Adipose tissue (tissue), 3 donors: ENCODE results near the gene FKBP15. TPM values are rescaled to one million over a fixed set of nuclear protein-coding genes. Genes with fewer than 3 reads are reported as not detected.
"Not testable (repeated sequence)": the region's sequence is repeated elsewhere in the genome, so short reads cannot be mapped to it uniquely, and the experiment has no call there.

Experiments used
- H3K27ac ChIP-seq: one replicate; pipeline ENCODE4 v1.5.1; 2013; ENCODE audit warnings: low read depth, low read length
- WGBS, 3 donors: extraction: QIAGEN DNeasy Blood & Tissue Kit; methylation state at CpG; one replicate each; pipeline ENCODE4 v1.1.7; 2013; 5-methylcytosine and 5-hydroxymethylcytosine counted together
- polyA plus RNA-seq, 3 donors: library from polyadenylated mRNA; stranded (reverse); fragments of 200-250 nt; gene quantifications; one replicate each; pipeline ENCODE4 v1.2.3, GENCODE V29; 2013
- donor health status: healthy with polysubstance abuse.
- donor health status: Bipolar disorder and iron deficiency.
- donor health status: healthy.

FKBP15 gene
- polyA plus RNA-seq, 3 donors, result 7.9 to 13.9 (median 12.9) TPM

- WGBS, 3 donors, result 64 to 76% (median 67%) methylated on average over 9 of the region's 9 CpGs
- H3K27ac ChIP-seq, result no peak overlapping the region
These were observed 83.6 kb downstream of the FKBP15 start for GRCh38 chr9:113137196-113138168.

GRCh38 chr9:113131689-113132151, 89.4 kb downstream of the FKBP15 start:
- 9 to 18% (median 11%) methylated on average over 3 of the region's 3 CpGs for WGBS, 3 donors
- H3K27ac ChIP-seq, result no peak overlapping the region

GRCh38 chr9:113129884-113130283, 91.2 kb downstream of the FKBP15 start:
- 40 to 57% (median 52%) methylated on average over 4 of the region's 4 CpGs for WGBS, 3 donors
- H3K27ac ChIP-seq, result no peak overlapping the region

- H3K27ac ChIP-seq, result no peak overlapping the region
These were observed 91.6 kb downstream of the FKBP15 start for GRCh38 chr9:113129466-113129865.

GRCh38 chr9:113125386-113126035, 95.6 kb downstream of the FKBP15 start:
- no peak overlapping the region for H3K27ac ChIP-seq
- 69 to 77% (median 71%) methylated on average over 4 of the region's 4 CpGs for WGBS, 3 donors

- not testable (repeated sequence) for H3K27ac ChIP-seq
- no CpG with 5 or more reads among the region's 6 CpGs for WGBS, 3 donors
These were observed 102.2 kb downstream of the FKBP15 start for GRCh38 chr9:113118829-113119228.

Other genes with a start within 250 kb of the FKBP15 start
- gene ZNF883, start 209.1 kb downstream of the FKBP15 start, polyA plus RNA-seq, result 1 to 10 TPM in 1 of 3 donors, under 1 TPM in 2; 0.54 to 1.2 (median 0.56) TPM
- 1 to 10 TPM in 2 of 3 donors, under 1 TPM in 1; 0.70 to 1.3 (median 1.2) TPM for gene ZFP37, start 164.6 kb downstream of the FKBP15 start, polyA plus RNA-seq
- 10 to 100 TPM; 16.6 to 32.0 (median 19.9) TPM for gene SLC31A2, start 70.3 kb downstream of the FKBP15 start, polyA plus RNA-seq
- gene SLC31A1, start 267 bp upstream of the FKBP15 start, polyA plus RNA-seq, result 10 to 100 TPM in 1 of 3 donors, 1 to 10 TPM in 2; 6.4 to 13.7 (median 8.0) TPM
- gene CDC26, start 54.3 kb upstream of the FKBP15 start, polyA plus RNA-seq, result 100 to 1,000 TPM in 1 of 3 donors, 10 to 100 TPM in 2; 17.4 to 105 (median 31.6) TPM
- gene PRPF4, start 54.4 kb upstream of the FKBP15 start, polyA plus RNA-seq, result 10 to 100 TPM in 2 of 3 donors, 1 to 10 TPM in 1; 9.2 to 15.1 (median 13.9) TPM
- gene RNF183, start 82.1 kb upstream of the FKBP15 start, polyA plus RNA-seq, result under 1 TPM in 1 of 3 donors, not detected in 2; 0.25 TPM
- 1 to 10 TPM; 1.1 to 1.5 (median 1.3) TPM for gene WDR31, start 119.0 kb upstream of the FKBP15 start, polyA plus RNA-seq
- gene BSPRY, start 128.3 kb upstream of the FKBP15 start, polyA plus RNA-seq, result 10 to 100 TPM in 1 of 3 donors, 1 to 10 TPM in 1, not detected in 1; 2.6 to 25.1 TPM
- gene HDHD3, start 155.7 kb upstream of the FKBP15 start, polyA plus RNA-seq, result 10 to 100 TPM in 2 of 3 donors, 1 to 10 TPM in 1; 8.1 to 30.5 (median 24.1) TPM
- gene ALAD, start 180.0 kb upstream of the FKBP15 start, polyA plus RNA-seq, result 10 to 100 TPM; 32.5 to 56.7 (median 40.1) TPM
- 10 to 100 TPM; 23.3 to 33.0 (median 24.7) TPM for gene POLE3, start 189.4 kb upstream of the FKBP15 start, polyA plus RNA-seq
- under 1 TPM; 0.24 to 0.45 (median 0.42) TPM for gene C9orf43, start 189.5 kb upstream of the FKBP15 start, polyA plus RNA-seq
- gene RGS3, start 242.4 kb upstream of the FKBP15 start, polyA plus RNA-seq, result 10 to 100 TPM; 20.8 to 77.2 (median 56.6) TPM